Middle frontal gyrus (tissue), 1 donor: ENCODE results near the gene FBXL20.
"Not testable (repeated sequence)": the region's sequence is repeated elsewhere in the genome, so short reads cannot be mapped to it uniquely, and the experiment has no call there.

ENCODE experiments used
- DNase-seq: peaks from one replicate; pipeline ENCODE4 v3.0.0-alpha.2; 2015; ENCODE audit warnings: low spot score; ENCODE audit errors: extremely low spot score

Gene FBXL20

DNA sequence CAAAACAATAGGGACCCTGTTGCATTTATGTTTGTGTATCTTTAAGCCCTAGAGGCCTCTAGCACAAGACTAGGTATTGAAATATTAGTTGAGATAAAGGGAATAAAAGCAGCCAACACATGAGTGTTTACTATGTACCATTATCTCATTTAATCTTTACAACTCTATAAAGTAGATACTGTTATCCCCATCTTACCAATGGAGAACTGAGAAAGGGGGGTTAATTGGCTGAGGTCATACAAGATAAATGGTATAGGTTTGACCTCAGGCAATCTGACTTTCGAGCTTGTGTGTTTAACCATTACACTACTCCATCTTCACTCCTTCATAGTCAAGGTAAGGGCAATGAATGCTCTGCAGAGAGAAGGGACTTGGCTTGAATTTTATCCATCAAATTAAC is 149.4 kb downstream of the FBXL20 start:
- DNase-seq = no peak

DNA sequence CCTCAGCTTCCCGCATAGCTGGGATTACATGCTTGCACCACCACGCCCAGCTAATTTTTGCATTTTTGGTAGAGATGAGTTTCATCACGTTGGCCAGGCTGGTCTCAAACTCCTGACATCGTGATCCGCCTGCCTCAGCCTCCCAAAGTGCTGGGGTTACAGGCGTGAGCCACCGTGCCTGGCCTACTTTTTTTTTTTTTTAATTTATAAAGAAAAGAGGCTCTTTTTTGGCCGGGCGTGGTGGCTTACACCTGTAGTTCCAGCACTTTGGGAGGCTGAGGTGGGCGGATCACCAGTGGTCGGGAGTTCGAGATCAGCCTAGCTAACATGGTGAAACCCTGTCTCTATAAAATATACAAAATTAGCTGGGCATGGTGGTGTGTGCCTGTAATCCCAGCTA is 151.3 kb downstream of the FBXL20 start:
- DNase-seq = not testable (repeated sequence)

DNA sequence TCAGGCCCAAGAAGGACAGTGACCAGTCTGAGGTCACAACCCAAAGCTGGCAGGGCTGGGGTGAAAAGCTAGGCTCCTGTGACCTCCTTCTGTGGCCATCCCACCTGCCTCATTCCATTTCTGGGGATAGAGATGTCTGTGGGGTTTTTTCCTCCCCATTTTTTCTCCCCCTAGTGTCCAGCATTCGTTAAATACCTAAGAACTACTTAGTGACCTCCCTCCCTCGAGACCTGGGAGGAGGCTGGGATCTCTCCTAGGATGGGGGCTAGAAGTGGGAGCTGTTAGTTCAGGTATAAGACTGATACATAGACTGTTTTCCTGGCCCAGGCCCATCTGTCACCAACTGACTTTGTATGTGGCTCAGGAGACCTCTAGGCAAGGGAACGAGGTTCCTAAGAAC is 155.2 kb downstream of the FBXL20 start:
- no peak for DNase-seq

DNA sequence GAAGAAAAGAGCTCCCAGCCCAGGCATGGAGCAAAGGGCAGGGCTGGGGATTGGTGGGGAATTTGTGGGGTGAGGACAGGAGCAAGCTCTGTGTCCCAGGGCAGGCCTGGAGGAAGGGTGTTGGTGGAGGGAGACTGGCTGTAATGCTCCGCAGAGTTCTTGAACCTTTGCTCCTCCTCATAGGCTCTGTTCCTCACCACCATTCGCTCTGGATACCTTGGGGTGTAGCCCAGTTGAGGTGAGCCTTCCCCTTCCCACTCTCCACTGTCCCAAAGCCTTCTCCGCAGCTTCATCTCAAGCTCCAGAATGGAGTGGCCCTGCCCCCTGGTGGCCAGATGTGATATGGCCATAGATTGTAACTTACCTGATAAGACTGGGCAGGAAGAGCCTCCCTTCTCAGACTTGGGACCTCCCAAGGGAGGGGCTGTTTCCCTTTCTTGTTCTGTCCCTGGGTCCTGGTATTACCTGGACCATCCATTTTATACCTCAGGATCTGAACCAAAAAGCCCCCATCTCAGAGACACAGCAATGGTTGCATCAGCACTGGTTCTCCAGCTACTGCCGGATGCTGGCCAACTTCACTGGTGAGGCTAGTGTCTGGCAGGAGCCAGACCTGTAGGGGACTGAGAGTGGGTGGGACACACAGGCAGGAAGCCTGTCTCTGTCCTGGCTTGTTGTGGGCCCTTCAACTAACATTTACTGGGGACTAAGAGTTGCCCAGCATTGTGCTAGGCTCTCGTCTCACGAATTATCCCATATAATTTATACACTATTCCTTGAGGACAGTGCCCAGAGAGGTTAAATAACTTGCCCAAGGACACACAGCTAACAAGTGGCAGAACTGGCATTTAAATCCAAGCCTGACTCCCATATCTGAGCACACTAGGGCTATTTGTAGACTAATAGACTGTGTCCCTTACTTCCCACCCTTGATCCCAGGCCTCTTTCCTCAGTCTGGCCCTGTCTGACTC is 156.5 kb downstream of the FBXL20 start:
- DNase-seq = peak; percentile 78

DNA sequence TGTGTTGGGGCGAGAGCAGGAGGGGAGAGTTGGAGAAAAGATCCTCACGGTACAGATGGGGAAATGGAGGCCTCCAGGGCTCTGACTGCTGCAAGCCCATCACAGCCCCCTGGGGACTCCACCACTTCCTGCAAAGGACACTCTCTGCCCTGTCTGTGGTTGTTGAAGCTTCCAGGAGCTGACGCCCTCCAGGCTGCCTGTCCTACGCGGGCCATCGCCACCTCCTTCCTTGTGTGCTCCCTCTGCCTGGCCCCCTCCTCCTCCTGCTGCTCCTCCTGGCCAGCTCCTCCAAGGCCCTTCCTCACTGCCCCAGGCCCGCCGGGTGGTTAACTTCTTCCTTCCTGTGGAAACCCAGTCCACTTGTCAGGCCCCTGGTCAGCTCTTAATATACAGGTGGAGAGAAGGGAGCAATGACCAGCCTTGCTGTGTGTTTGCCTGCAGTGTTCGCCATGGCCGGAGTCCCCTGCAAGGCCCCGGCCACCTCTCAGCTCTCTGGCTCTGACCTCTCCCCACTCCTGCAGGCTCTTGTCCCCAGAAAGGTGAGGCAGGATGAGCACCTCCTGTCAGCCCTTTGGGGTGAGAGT is 157.3 kb downstream of the FBXL20 start:
- no peak for DNase-seq

DNA sequence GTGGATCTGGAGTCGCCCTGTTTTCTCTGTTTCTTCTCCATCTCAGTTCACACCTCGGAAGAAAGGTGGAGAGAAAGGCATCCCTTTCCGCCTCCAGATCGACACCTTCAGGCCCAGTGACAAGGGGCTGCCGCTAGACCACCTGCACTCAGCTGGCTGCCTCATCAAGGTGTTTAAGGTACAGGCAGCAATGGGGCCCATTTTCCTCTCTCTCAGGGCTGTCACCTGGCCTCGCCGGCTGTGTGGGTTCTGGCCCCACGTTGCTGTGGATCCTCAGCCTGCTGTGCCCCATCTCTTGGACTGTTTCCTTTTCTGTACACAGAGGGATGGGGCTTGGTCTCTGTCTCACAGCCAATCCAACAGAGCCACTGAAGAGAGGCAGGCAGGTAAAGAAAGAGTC is 158.3 kb downstream of the FBXL20 start:
- no peak for DNase-seq

DNA sequence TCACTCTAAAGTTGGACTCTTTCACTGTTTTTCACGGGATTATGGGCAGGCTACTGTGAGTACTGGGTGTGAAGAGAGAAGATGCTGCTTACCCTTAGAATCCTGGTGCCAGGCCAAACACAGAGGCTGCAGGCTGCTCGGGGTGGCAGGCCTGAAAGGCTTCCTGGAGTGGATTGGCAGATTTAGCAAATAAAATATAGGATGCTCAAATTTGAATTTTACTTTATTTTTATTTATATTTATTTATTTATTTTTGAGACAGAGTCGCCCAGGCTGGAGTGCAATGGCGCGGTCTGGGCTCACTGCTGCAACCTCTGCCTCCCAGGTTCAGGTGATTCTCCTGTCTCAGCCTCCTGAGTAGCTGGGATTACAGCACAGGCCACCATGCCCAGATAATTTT is 160.8 kb downstream of the FBXL20 start:
- DNase-seq = no peak

DNA sequence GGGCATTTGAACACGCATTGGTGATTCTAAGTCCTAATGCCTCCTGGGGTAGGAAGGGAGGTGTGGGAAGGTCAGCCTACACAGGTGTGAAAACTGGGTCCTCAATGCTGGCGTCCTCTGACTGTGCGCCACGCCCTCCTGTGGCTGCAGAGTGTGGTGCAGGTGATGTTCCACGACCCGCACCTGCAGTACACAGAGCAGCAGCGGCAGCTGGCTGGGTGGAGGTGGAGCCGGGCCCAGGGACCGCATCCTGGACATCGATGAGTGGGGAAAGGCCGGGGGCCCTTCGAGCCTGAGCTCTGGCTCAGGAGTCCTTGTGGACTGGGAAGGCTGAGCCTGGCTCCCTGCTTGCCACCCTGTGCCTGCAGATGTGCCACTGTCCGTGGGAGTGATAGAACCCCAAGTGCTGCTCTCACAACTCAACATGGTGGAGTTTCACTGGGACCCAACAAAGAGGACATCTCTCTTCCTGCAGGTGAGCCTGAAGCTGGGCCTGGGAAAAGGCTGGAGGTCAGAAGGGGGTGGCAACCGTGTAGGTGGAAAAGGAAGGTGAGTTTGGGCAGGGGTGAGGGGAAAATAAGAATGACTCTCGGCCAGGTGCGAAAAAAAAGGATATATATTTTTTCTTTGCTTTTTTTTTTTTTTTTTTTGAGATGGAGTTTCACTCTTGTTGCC is 161.6 kb downstream of the FBXL20 start:
- no peak for DNase-seq

DNA sequence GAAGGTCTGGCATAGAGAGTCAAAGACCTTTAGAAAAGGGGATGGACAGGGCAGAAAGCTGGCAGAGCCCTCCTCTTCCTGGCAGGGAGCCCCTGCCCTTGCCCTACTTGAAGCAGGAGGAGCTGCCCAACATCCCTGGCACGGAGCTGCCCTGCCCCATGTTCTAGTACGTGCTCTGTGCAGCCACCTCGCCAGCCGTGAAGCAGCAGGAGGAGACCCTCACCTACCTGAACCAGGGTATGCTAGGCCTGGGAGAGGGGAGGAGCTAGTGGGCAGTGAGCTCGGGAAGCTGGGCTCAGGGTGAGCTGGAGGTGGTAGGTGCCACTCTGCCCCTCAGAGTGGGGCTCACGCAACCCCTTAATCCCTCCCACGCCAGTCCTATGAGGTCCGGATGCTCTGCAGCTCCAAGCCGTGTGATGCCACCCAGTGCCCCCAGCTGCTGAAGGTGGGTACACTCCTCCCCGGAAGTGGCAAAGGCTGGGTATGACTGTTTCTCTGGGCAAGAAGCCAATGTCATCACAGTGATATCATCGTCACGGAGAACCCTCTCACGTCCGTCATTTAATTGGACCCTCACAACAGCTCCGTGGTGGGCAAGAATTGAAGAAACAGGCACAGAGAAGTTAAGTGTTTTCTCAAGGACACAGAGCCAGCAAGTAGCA is 163.0 kb downstream of the FBXL20 start:
- no peak for DNase-seq

DNA sequence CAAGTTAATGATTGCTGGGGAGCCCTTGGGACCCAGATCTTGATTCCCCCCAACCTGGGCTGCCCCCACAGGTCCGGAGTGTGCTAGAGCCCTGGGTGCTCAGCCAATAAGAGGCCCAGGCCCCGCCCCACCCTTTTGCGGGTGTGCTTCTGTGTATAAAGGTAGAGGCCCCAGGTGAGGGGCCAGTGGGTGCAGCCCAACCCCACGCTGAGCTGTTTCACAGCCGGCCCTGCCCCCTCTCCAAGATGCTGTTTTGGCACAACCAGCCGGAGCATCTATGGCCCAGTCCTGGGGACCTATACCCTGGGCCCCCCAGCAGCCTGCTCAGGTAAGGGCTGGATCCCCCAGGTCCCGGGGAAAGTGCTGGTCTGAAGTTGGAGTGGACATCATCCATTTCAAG is 163.8 kb downstream of the FBXL20 start:
- DNase-seq = no peak

DNA sequence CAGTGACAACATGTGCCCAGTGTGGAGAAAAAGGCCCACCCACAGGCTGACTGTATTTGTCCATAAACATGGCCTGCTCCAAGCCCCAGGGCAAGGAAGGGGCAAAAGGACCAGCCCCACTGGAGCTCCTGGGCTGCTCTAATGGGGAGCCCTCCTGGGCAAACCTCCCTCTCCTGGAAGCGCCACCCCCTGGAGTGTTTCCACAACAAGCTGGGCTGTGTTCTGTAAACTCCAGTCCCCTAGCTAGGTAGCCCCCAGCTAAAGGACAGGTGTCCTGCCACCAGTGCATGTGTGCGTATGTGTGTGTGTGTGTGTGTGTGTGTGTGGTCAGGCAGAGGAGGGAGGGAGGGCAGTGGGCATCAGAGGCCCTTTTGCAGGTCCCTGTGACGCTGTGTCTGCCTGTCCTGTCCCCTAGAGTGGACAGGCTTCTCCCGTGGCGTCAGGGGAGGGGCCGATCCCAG is 164.4 kb downstream of the FBXL20 start:
- no peak for DNase-seq

DNA sequence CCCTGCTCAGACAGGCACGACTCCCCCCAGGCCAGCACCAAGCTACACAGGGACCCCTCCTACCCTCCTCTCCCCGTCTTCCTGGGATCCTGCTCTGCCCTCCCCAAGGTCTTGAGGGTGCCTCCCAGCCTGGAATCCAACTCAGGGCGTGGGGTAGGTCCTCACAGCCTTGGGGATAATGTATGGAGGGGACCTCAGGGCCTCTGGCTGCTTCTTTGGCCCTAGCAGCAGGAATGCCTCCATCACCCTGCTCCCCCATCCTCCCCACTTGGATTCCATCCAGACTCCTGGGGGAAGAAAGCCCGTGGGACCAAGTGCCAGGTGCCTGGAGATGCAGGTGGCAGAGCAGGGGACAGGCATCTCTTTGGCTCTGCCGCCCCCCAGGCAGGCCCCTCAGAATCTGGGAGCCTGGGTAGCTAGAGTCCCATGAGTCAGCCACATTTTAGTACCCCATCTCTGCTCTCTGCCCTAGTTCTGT is 164.9 kb downstream of the FBXL20 start:
- DNase-seq = no peak

DNA sequence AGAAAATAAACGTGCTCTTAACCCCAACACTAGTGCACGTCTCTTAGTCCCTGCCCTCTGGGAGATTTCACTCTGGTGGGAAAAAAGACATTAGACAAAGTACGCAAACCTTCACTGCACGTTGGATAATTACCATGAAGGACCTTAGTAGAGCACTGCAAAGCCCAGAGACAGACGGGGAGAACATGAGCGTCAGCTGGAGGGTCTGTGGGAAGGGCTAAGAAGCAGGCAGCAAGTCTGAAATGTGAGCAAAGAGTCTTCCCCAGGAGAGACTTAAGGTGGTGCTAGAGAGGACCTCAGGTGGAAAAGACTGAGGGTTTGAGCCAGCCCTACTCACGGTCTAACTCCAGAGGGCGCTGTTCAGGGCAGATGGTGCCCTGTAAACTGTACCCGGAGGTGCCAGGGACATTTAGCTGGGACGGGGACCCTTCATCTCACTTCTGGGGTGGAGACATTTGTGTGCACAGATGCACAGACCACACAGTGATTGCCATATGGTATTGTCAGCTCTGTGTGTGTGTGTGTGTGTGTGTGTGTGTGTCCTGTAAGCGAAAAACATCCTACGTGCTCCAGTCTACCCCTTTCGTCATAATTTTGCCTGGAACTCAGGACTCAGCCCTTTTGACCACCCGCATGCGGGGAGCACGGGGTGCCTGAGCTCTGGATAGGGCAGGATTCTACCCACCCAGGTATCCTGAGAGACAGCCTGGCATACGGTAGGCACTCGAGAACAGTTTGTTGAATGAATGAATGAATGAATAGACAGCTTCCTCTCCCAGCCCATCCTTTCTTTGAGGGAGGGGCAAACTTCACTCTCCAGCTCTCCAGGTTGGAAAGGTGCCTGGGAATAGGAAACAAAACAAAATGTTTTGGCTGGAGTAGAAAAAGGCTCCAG is 165.6 kb downstream of the FBXL20 start:
- no peak for DNase-seq

DNA sequence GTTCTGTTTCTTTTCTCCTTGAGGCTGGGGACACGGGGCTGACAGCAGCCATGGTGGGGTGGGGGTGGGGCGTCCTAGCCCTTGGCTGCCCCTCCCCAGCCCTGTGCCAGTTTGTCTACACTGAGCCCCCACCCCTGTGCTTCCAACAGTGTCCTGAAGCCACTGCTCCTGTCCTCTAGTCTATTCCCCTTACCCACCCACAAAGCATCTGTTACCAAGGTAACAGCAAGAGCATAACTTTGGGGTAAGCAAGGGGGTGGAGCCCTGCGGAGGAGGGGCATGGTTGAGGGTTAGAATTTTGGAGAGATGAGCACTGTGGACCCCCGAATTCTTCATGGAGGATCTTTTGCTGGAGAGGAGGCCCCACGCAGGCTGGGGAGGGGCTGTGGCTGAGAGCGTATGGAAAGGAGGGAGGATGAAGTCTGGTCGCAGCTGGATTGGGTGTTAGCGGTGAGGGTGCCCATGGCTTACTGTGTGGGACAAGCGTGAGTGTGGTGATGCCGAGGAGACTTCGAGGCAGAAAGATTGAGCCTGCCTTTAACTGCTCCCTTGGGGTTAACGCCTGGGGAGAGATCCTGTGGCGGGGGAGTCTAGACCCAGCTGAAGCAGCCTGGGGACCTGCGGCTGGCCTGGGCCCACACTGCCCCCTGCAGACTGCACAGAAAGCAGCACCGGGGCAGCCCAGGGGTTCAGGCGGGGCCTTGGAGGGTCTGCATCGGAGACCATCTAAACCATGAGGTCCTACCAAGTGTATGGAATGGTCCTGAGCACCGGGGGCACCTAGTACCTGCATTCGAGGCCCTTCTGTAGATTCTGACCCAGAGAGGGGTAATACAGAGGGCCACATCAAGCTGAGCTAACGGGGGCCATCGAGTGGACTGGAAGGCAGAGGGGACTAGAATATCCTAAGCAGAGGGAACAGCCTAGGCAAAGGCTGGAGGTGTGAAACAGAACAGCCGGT is 169.6 kb downstream of the FBXL20 start:
- no peak for DNase-seq

DNA sequence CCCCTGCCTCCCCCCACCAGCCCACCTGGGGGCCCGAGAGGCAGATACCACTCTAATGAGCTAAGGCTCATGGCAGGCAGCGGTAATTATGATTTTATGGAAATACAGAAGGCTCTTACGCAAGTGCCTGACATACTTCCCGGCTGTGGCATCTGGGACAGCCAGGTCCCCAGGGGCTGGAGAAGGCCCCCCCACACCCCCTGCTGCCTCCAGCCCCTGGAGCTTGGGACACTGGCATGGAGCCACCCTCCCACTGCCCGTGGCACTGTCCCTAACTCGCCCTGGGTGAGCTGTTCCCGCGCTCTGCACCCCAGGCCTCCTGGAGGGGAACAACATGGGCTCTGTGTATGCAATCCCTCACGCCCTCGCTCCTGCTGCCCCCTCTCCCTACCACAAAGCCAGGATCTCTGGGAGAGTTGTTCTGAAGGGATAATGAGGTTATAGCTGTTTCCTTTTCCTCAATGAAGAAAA is 170.3 kb downstream of the FBXL20 start:
- no peak for DNase-seq

DNA sequence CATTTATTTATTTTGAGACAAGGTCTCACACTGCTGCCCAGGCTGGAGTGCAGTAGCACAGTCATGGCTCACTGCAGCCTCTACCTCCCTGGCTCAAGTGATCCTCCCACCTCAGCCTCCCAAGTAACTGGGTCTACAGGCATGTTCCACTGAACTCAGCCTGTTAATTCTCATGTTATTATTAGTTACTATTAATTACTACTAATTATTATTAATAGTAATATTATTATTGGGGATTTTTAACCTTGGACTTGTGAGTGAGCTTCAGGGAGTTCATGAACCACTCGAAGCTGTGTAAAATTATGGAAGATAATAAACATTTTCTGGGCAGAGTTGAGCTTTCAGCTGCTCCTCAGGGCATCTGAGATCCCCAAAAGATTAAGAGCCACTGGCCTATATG is 171.1 kb downstream of the FBXL20 start:
- no peak for DNase-seq

DNA sequence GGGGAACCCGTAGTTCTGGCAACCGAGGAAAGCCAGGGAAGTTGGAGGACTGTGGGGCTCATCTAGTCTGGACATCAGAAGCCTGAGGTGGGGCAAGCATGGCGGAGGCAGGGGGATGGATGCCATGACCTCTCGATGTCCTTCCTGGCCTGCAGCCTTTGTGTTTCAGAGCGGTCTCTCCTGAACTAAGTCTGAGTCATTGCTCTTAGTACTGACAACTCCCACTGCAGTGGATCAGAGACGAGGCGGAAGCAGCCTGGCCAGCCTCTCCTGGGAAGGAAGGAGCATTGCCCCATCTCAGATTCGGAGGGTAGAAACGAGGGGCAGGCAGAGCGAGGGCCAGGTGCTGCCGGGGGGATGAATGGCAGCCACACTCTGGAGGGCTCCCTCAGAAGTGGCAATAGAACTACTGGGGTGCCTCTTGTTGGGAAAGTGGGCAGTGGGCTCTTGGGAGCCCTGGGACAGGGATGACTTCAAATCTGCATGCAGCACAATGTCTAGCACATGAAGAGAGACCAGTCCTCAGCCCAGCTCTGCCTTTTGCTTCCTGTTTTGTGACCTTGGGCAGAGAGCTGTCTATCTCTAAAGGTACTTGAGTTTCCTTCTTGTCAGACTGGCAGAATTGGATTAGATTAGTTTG is 172.0 kb downstream of the FBXL20 start:
- DNase-seq = no peak

DNA sequence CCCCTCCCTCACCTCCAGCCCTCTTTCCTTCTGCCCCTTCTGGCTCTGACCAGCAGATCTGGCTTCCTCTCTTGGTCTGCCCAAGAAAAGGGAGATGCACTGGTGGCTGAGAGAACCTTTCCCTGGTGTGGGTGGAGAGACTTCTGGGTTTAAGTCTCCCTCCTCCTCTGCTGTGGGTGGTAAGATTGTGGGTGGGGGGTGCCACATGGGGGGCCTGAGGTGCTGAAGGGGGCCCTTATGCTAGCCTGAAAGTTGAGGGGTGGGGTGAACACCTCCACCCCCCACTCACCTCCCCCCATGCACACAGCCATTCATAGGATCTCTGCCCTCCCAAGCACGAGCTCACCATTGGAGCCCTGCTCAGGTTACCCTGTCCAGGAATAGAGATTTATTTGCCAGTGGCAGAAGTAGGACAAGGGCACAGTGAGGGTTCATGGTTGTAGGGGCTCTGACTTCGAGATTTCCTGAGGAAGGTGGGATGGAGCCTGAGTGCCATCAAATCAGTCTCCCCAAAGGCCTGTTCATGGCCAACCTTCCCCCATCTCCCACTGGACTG is 174.0 kb downstream of the FBXL20 start:
- DNase-seq = no peak
